Mesenteric fat pad (tissue), 1 donor: ENCODE results near the gene CRY2. TPM values are rescaled to one million over a fixed set of nuclear protein-coding genes. Genes with fewer than 3 reads are reported as not detected.

Experiments used
- DNase-seq: peaks from one replicate; pipeline ENCODE4 v3.0.0-alpha.2; 2020; ENCODE audit warnings: low spot score
- total RNA-seq: library from RNA; stranded (reverse); fragmentation: NEBNext Ultra II Directional; extraction: Animal tissue kit (Norgen Biotek cat#: 25700); gene quantifications from one replicate; pipeline ENCODE4 v1.2.1, GENCODE V29; 2021
- donor health status: DM: yes; HTN: yes; CAD: no.

The CRY2 gene
- total RNA-seq, 1 donor from 2014 or later, result 69.9 TPM

DNA sequence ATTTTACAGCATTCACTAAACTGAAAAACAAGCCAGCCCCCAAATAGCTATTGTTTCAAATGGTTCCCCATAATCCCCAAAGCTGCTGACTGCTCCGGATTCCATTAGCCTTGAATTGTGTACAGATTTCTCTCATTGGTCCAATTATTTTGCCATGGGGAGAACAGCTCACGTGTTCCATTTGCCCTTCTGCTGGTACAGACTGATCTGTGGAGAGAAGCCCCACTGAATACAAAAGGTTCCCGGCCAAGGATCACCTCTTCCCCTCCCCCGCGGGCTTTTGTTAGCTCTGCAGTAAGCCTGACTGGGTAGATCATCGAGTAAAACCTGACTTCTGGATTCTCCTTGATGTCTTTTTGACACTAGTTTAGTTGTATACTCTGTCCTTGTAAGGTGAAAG lies 29.1 kb downstream of the CRY2 start:
- no peak for DNase-seq

GRCh38 chr11:45877221-45877620 lies 29.9 kb downstream of the CRY2 start:
- DNase-seq, result no peak

DNA sequence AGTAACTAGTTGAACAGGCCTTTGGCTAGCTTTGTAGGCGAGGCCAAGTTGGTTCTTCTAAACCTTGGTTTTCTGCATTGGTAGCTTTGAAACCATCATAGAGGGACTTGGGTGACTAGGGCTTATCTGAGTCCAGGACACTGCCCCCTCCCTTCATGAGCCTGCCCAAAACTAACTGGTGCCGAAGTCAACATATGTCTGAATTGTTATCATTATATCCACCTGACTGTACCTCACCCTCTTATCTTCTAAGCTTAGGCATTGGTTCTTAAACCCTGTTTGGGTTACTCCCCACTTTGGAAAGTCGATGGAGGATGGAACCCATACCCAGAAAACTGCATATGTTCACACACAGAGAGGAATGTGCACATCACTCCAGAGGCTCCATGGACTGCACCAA lies 30.6 kb downstream of the CRY2 start:
- no peak for DNase-seq

- no peak for DNase-seq
Observed at GRCh38 chr11:45879803-45880686, 32.8 kb downstream of the CRY2 start.

DNA sequence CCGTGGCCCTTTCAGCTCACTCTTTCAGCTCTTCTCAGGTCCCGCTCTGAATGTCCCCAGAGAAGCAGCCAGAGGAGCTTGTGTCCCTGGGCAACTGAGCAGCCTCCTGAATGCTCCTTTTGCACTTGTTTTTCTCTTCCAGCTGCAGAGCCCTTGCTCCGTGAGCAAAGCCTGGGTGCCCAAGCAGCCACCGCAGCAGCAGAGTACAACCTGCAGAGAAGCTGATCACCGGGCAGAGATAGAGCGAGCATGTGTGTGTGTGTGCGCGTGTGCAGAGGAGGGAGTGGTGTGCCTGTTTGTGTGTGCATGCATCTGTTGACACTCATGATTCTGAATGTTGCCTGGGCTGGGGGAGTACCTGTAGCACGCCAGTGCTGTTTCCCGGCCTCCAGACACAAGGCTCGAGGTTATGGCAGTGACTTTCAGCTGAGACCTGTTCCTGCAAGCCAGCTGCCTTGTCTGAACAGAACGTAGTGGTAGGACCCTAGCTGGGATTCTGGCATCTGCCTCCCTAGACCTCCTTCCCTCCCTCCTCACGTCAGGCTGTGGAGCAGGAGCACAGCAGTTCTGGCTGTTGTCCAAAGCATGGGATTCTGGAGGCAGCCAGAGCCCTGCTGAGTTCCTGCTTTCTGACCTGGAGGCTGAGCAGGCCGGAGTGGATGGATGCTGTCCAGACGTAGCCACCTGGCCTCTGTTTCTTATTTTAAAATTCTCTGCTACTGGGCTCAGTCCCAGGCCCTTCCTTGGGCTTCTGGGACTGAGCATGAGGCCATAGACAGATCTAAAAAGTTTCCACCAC lies 33.7 kb downstream of the CRY2 start:
- DNase-seq, result no peak

- no peak for DNase-seq
Observed at GRCh38 chr11:45881708-45882368, 34.6 kb downstream of the CRY2 start.

- no peak for DNase-seq
Observed at GRCh38 chr11:45884596-45885185, 37.4 kb downstream of the CRY2 start.

GRCh38 chr11:45885274-45885920 lies 38.1 kb downstream of the CRY2 start, which contains the start of gene MAPK8IP1:
Gene MAPK8IP1 (plus strand): TSS chr11:45885651. CDS start chr11:45885821, 170 bp downstream.
- no peak for DNase-seq

DNA sequence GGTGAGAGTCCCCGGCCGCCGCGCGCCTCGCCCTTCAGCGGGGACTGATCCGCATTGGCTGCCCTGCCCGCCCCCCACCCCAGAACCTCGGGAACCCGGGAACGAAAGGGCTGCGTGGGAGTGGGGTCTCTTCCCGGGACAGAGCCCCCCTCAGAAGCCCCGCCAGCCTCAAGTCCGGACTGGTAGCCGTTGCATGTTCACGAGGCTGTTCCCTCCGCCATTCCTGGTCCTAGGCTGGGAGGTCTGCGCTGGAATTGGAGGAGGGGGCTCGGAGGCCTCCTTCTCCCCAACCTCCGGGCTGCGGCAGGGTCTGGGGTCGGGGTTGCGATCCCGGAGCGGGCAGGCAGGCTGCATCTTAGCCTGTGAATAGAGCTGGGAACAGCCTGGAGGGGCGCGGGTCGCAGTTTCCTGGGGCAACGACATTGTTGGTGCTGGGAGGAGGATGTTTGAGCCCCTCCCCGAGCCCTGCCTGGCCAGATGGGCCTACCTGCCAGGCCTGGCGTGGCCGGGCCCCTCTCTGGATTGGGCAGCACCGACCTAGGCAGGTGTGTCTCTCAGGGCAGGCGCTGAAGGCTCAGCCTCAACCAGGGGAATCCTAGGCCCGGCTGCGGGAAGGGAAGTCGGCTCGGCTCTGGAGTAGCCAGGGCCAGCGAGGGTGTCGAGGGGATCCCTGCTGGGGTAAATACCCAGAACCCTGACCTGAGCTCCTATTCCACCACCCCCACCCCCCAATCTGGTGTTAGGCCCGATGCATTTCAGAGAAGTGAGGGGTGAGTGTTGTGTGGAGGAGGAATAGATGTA lies 38.8 kb downstream of the CRY2 start:
- no peak for DNase-seq

DNA sequence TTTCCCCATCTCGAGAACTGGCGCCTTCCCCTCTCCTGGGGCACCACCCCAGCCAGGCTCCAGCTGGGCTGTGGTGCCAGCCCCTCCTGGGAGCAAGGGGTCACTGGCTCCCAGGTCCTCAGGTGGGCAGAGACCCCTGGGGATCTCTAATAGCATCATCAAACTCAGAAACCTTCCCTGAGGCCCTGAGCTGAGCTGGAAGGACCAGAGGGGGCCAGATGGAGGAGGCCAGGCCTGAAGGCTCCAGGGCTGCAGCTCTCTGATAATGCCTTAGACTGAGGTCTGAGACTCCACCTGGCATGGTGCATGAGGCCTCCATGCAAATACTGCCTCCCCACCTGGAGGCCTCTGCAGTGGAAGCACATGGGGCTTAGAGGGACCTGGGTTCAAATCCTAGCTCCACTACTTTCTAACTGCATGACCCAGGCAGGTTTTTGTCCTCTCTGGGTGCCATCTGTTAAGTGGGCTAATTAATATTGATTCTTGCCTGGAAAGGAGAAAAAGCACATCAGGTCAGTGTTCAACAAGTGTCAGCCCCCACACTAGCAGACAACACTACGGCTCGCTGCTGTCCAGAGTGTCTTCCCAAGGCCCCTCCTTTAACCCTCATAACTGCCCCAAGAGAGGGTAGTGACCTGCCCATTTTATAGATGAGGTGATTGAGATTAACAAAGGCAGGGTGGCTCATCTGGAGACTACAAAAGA lies 39.7 kb downstream of the CRY2 start:
- DNase-seq, result no peak

DNA sequence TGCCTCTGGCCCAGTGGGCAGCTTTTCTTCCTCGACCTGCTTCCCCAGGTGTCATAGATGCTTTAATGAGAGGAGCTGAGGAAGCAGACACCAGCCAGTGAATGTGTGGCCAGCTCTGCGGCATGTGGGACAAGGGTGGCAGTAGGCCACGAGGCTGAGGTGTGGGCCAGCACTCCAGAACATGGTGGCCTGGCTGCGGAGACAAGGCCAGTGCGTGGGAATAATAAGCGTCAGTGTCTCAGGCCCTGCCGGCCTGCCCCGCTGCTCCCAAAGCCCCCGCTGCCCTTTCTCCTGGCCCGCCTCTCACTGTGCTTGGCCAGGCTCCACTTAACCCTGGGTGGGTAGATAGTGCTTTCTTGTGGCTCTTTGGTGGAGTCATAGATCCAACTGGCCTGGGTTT lies 40.3 kb downstream of the CRY2 start:
- DNase-seq, result no peak

- no peak for DNase-seq
Observed at GRCh38 chr11:45889555-45889954, 42.3 kb downstream of the CRY2 start.

- no peak for DNase-seq
Observed at GRCh38 chr11:45889966-45890365, 42.7 kb downstream of the CRY2 start.

DNA sequence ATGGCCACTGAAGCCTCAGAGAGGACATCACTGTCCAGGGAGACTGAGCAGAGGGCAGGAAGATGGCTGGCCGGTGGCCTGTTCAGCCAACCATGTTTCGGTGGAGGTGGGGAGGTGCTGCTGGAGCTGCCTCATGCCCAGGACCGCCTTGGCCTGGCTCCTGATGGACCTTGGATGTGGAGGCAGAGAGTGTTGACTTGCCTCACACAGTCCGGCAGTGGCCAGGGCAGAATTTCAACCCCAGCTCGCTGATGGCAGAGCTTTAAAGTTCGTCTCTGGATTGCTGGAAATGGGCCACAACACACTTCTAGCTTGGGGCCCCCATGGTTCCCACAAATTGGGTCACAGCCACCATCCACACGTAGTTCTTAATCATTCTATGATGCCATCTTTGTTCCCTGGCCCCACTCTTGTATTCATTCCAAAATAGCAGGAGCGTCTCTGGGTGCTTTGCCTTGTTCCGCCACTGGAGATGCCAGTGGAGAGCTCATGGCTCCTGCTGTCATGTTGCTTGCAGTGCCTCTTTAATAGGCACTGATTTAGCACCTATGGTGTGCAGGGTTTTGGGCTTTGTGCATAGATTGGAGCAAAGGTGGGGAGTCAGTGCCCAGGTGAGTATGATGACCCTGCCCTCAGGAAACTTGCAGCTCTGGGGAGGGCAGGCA lies 43.7 kb downstream of the CRY2 start:
- no peak for DNase-seq

DNA sequence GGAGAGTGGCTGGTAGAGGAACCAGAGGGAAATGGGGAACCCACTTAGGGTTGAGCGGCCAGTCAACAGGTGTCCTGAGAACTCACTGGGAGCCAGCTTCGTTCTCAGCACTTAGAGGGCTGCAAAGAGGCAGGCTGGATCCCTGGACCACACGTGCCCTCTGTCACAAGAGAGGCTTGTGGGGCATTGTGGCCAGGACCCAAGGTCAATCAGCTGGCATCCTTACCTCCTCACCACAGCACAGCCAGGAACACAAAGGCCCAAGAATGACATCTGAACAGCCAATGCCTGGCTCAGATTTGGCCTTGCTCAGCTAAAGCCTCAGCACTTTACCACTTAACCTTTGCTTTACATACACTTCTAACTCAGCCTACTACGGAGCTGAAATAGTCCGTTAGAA lies 45.6 kb downstream of the CRY2 start:
- DNase-seq, result no peak

GRCh38 chr11:45894555-45895247 lies 47.4 kb downstream of the CRY2 start:
- DNase-seq, result no peak

GRCh38 chr11:45895553-45896259 lies 48.4 kb downstream of the CRY2 start:
- DNase-seq, result no peak
